Right lobe of liver (tissue), 4 donors: ENCODE results near the gene RPS6KL1.

ENCODE experiments used
- CTCF ChIP-seq, 4 donors: fragments of 200-600 bp in 3 of 4; fragments of 450-650 bp in 1 of 4; IDR thresholded peaks; one replicate each; pipeline versions ENCODE4 v1.5.1 to v1.8.0; 2016 to 2022; ENCODE audit warnings: antibody characterized with exemption in 4 of 4, mild to moderate bottlenecking in 2 of 4
- POLR2A ChIP-seq: fragments of 450-650 bp; IDR thresholded peaks from one replicate; pipeline ENCODE4 v1.6.1; 2017; ENCODE audit warnings: antibody characterized with exemption, mild to moderate bottlenecking
- donor health status: DM: no; HTN: no; CAD: no.
- donor health status: DM: no; HTN: no; CAD: no.
- donor health status: DM: no; HTN: yes; CAD: no.

- TF ChIP-seq CTCF (IDR thresholded peaks at IDR 0.05) (no peak), POLR2A (no peak)
Observed at GRCh38 chr14:74898694-74899093, 24.4 kb downstream of the RPS6KL1 start.
